ENCODE results near the gene ADCY6.

DNA sequence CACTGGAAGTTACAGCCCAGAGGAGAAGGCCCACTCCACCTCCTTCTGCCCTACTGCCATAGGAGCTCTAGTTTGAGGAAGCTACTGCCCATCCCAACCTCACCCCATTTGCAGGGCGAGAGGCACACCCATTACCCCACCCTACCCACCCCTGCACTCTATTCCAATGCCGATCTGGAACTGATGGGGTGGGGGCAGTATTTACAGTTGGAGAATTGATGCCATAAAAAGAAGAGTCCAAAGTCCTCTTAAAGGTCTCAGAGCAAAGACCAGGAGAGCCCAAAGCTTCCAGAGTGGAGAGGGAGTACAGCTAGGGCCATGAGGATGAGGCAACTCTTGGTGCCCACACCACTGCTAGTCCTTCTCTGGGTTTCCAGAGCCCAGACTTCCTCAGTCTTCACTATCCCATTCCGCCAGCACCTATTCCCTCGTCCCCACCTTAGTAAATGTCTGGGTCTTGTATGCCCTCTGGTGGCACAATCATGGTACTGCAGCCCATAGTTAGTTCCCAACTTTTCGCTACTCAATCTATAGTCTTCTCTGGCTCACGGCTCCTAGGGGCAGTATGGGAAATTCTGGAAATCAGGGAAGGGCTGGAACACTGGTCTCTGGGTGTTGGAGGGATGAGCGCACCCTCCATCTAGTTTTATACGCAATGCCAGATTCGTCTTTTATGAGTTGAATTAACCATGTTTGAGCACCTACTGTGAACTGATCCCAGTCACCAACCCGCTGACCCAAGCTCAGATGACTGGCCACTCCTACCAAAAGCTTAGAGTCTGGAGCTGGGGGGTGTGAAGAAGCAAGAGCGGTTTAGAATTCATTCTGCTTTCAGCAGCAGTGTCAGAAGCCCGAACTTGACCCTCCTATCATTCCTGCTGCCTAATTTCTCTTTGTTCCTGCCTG, 6.9 kb upstream of the ADCY6 start:
- TF ChIP-seq OSR1 (CRISPR knock-in tag; IDR thresholded peaks at IDR 0.05) (no peak), SNAI2 (CRISPR knock-in tag; IDR thresholded peaks at IDR 0.05) (no peak), RARB (CRISPR knock-in tag; IDR thresholded peaks at IDR 0.05) (no peak), BACH2 (CRISPR knock-in tag; IDR thresholded peaks at IDR 0.05; ENCODE audit: borderline replicate concordance) (no peak), CREB5 (CRISPR knock-in tag; IDR thresholded peaks at IDR 0.05; ENCODE audit: low read depth) (no peak), PPARA (CRISPR knock-in tag; IDR thresholded peaks at IDR 0.05; ENCODE audit: borderline replicate concordance) (no peak), ARNTL (CRISPR knock-in tag; IDR thresholded peaks at IDR 0.05; ENCODE audit: borderline replicate concordance, low read depth) (no peak), PATZ1 (CRISPR knock-in tag; IDR thresholded peaks at IDR 0.05; ENCODE audit: borderline replicate concordance) (no peak), TSHZ2 (CRISPR knock-in tag; IDR thresholded peaks at IDR 0.05) (no peak), ZNF8 (CRISPR knock-in tag; IDR thresholded peaks at IDR 0.05) (no peak), ESRRG (CRISPR knock-in tag; IDR thresholded peaks at IDR 0.05) (no peak)

Measured in SK-N-SH treated with all-trans-retinoic acid at 6 μM for 48 hours (cell line).